Breast epithelium (tissue), 4 donors: ENCODE results near the gene BARHL1. TPM values are rescaled to one million over a fixed set of nuclear protein-coding genes. Genes with fewer than 3 reads are reported as not detected.
"Not testable (repeated sequence)": the region's sequence is repeated elsewhere in the genome, so short reads cannot be mapped to it uniquely, and the experiment has no call there.

ENCODE experiments used
- DNase-seq, 2 donors: peaks; one replicate each; pipeline ENCODE4 v3.0.0-alpha.2; 2019; ENCODE audit warnings: low spot score in 2 of 2
- H3K27ac ChIP-seq, 2 donors: fragments of 200-600 bp; sonication (generic) in 1 of 2; one replicate each; pipeline ENCODE4 v1.5.1; 2016 to 2019; ENCODE audit warnings: mild to moderate bottlenecking in 1 of 2
- H3K27me3 ChIP-seq, 2 donors: fragments of 200-600 bp; sonication (generic) in 1 of 2; one replicate each; pipeline versions ENCODE4 v1.5.1 to v1.6.0; 2017 to 2019; ENCODE audit warnings: control low read depth in 1 of 2, mild to moderate bottlenecking in 1 of 2
- H3K36me3 ChIP-seq: fragments of 200-600 bp; one replicate; pipeline ENCODE4 v1.5.1; 2019
- H3K4me1 ChIP-seq, 2 donors: fragments of 200-600 bp; sonication (generic); one replicate each; pipeline ENCODE4 v1.5.1; 2016 to 2019; ENCODE audit warnings: control low read depth in 1 of 2
- H3K4me3 ChIP-seq, 3 donors: fragments of 200-600 bp; sonication (generic); 1 replicate in 2 of 3; 2 replicates in 1 of 3; pipeline ENCODE4 v1.5.1; 2016 to 2019; ENCODE audit warnings: mild to moderate bottlenecking in 3 of 3, moderate library complexity in 2 of 3
- H3K9me3 ChIP-seq, 2 donors: fragments of 200-600 bp; sonication (generic) in 1 of 2; one replicate each; pipeline ENCODE4 v1.5.1; 2016 to 2019; ENCODE audit warnings: control low read depth in 1 of 2
- CTCF ChIP-seq, 3 donors: fragments of 450-650 bp; IDR thresholded peaks; one replicate each; pipeline ENCODE4 v1.5.1; 2016 to 2017; ENCODE audit warnings: antibody characterized with exemption in 3 of 3, mild to moderate bottlenecking in 3 of 3, moderate library complexity in 3 of 3
- POLR2A ChIP-seq: fragments of 450-650 bp; IDR thresholded peaks from one replicate; pipeline ENCODE4 v1.6.1; 2016; ENCODE audit warnings: antibody characterized with exemption, mild to moderate bottlenecking, moderate library complexity
- POLR2AphosphoS5 ChIP-seq, 3 donors: sonication (generic); formaldehyde crosslinking; IDR thresholded peaks; one replicate each; pipeline ENCODE4 v1.6.1; 2017; ENCODE audit warnings: antibody characterized with exemption in 3 of 3
- intact Hi-C: fragments of 100-400 bp; cut with DNase I; formaldehyde crosslinking; loops from one replicate; pipeline ENCODE4 v1.15.1; 2023; ENCODE audit warnings: low total_unique reads
- total RNA-seq, 3 donors: library from RNA; depleted of rRNA; stranded (reverse); fragments of >200 nt; gene quantifications; one replicate each; pipeline ENCODE4 v1.1.0, GENCODE V29; 2016

Gene BARHL1
- total RNA-seq, 3 donors from 2014 or later: not detected

GRCh38 chr9:132564526-132564925 lies 17.9 kb upstream of the BARHL1 start:
- H3K36me3 ChIP-seq: no peaks in the 10 kb centered on the region
- no peak for DNase-seq
- no peak for TF ChIP-seq POLR2AphosphoS5 (IDR thresholded peaks at IDR 0.05)
- H3K4me1 ChIP-seq: no peaks in the 10 kb centered on the region
- no peak overlapping the region for H3K27ac ChIP-seq
- H3K27me3 ChIP-seq: no peaks in the 10 kb centered on the region
- intact Hi-C loops: no loop called here
- H3K4me3 ChIP-seq: no peak overlapping the region
- H3K9me3 ChIP-seq: no peaks in the 10 kb centered on the region

GRCh38 chr9:132568787-132569186 lies 13.6 kb upstream of the BARHL1 start:
- H3K4me3 ChIP-seq, H3K4me1 ChIP-seq, DNase-seq, H3K27me3 ChIP-seq, H3K36me3 ChIP-seq, intact Hi-C loops, H3K27ac ChIP-seq, H3K9me3 ChIP-seq: not testable (repeated sequence)

- Histone ChIP-seq H3K4me1 (no peaks in the 10 kb centered on the region), H3K27ac (no peak overlapping the region), H3K27me3 (peaks cover 0 to 31% of the 10 kb centered on the region in 2 donors), H3K4me3 (no peak overlapping the region), H3K9me3 (no peaks in the 10 kb centered on the region), H3K36me3 (no peaks in the 10 kb centered on the region)
- DNase-seq: no peak
- intact Hi-C loops: no loop called here
- TF ChIP-seq POLR2AphosphoS5 (IDR thresholded peaks at IDR 0.05) (no peak), POLR2A (no peak), CTCF (IDR thresholded peaks at IDR 0.05) (no peak)
These were observed 10.4 kb upstream of the BARHL1 start for GRCh38 chr9:132571806-132572600.

GRCh38 chr9:132572921-132573320 lies 9.5 kb upstream of the BARHL1 start:
- Histone ChIP-seq H3K27me3 (peaks cover 0 to 41% of the 10 kb centered on the region in 2 donors), H3K4me3 (no peak overlapping the region), H3K27ac (no peak overlapping the region), H3K36me3 (no peaks in the 10 kb centered on the region), H3K4me1 (no peaks in the 10 kb centered on the region), H3K9me3 (no peaks in the 10 kb centered on the region)
- intact Hi-C loops: no loop called here
- TF ChIP-seq CTCF (IDR thresholded peaks at IDR 0.05): no peak
- TF ChIP-seq POLR2AphosphoS5 (IDR thresholded peaks at IDR 0.05): no peak
- no peak for TF ChIP-seq POLR2A
- no peak for DNase-seq

- TF ChIP-seq POLR2A (no peak), POLR2AphosphoS5 (IDR thresholded peaks at IDR 0.05) (no peak), CTCF (IDR thresholded peaks at IDR 0.05) (peak in 2 of 3 donors; percentile 38 to 57)
- peaks cover 2 to 61% of the 10 kb centered on the region in 2 donors for H3K27me3 ChIP-seq
These were observed 7.3 kb upstream of the BARHL1 start for GRCh38 chr9:132575005-132575609.

GRCh38 chr9:132575811-132576210 lies 6.6 kb upstream of the BARHL1 start:
- intact Hi-C loops: no loop called here
- no peak overlapping the region for H3K4me3 ChIP-seq
- DNase-seq: no peak
- peaks cover 9 to 68% of the 10 kb centered on the region in 2 donors for H3K27me3 ChIP-seq
- no peaks in the 10 kb centered on the region for H3K9me3 ChIP-seq
- no peaks in the 10 kb centered on the region for H3K36me3 ChIP-seq
- TF ChIP-seq POLR2A (no peak), CTCF (IDR thresholded peaks at IDR 0.05) (no peak), POLR2AphosphoS5 (IDR thresholded peaks at IDR 0.05) (no peak)
- H3K27ac ChIP-seq: no peak overlapping the region
- no peaks in the 10 kb centered on the region for H3K4me1 ChIP-seq

More at GRCh38 chr9:132575005-132575609, 7.3 kb upstream of the BARHL1 start:
- Histone ChIP-seq H3K9me3 (no peaks in the 10 kb centered on the region), H3K4me3 (no peak overlapping the region), H3K36me3 (no peaks in the 10 kb centered on the region), H3K4me1 (no peaks in the 10 kb centered on the region), H3K27ac (no peak overlapping the region)
- intact Hi-C loops: no loop called here
- peak in 1 of 2 donors; percentile 69 for DNase-seq
